OCI-LY7 (cell line): ENCODE data around the gene TBXA2R.
A peak's percentile ranks its signal among the peaks of the same experiment; 100 is the strongest.

Experiments
- CTCF ChIP-seq: fragments of 200-600 bp; sonication (generic); conservative IDR thresholded peaks from 2 replicates; pipeline ENCODE4 v1.5.1; 2014; ENCODE audit warnings: mild to moderate bottlenecking, antibody characterized with exemption, low read length, moderate library complexity, mixed read lengths
- EZH2phosphoT487 ChIP-seq: fragments of 200-600 bp; sonication (generic); IDR thresholded peaks from 2 replicates; pipeline ENCODE4 v1.6.1; 2018; ENCODE audit warnings: low read depth, borderline replicate concordance, mild to moderate bottlenecking, mixed run types, antibody characterized with exemption, low read length, moderate library complexity, mixed read lengths

DNA sequence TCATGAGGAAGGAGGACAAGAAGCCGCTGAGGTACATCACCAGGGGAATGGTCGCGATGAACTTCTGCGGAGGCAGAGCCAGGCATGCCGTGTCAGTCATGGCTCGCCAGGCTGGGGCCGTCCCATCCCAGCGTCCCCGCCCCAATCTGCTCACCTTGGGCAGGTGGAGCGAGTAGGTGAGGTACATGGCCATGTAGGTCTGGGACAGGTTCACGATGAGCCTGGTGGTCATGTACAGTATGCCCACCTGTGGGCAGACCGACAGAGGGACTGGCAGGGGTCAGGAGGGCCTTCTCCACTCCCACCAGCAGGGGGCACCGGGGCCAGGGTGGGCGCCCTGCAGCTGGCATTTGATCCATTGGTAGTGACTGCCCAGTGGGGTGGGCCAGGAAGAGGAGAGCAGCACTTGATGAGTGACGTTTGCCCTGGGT lies 59.4 kb downstream of the TBXA2R start:
- TF ChIP-seq CTCF (peak; percentile 74), EZH2phosphoT487 (no peak)
